CD4-positive, alpha-beta T cell treated with Interferon gamma for 1 hour (primary cell): Measurements from ENCODE around the gene EXTL1.

ENCODE experiments used
- DNase-seq: peaks from one replicate; pipeline ENCODE4 v3.0.0-alpha.2; 2020

EXTL1 gene

DNA sequence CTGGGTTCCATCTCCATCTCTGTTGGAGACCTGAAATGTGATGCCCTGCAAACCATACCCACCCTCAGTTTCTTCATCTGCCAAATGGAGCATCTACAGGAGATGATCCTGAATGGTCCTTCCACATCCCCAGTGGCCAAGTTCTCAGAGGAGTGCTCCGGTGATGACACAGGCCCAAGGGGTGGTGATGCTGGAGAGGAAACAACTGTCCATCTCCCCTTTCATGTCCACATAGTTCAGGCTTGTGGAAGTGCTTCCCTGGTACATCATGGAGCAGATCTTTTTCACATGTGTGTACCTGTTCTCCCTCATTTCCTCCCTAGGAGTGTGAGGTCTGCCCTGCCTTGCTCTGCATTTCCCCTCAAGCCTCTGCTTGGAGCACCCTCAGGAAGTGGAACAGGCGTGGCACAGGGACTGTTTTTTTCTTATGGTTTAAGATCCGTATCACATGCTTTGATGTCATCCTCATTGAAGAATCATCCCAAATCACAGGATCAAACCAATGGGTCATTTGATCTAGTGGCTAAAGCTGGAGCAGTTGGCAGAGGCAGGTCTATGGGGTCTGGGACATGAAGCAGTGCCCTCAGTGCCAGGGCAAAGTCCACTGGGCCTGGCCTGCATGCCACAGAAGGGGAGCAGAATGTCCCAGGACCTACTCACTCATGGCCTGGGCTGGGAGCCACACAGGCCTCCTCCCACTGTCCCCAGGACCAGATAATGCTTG is 54.0 kb downstream of the EXTL1 start:
- no peak for DNase-seq

DNA sequence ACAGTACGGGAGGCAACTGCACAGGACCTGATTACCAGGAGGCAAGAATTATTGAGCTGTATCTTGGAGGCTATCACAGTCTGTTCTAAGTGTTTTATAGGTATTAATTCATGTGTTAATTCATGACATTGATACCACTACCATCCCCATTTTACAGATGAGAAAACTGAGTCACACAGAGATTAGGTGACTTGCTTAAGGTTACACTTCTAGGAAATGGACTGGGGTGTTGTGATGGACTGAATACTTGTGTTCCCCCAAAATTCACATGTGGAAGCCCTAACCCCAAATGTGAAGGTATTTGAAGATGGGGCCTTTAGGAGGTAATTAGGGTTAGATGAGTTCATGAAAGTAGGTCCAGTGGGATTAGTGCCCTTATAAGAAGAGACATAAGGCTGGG is 55.9 kb downstream of the EXTL1 start:
- no peak for DNase-seq

DNA sequence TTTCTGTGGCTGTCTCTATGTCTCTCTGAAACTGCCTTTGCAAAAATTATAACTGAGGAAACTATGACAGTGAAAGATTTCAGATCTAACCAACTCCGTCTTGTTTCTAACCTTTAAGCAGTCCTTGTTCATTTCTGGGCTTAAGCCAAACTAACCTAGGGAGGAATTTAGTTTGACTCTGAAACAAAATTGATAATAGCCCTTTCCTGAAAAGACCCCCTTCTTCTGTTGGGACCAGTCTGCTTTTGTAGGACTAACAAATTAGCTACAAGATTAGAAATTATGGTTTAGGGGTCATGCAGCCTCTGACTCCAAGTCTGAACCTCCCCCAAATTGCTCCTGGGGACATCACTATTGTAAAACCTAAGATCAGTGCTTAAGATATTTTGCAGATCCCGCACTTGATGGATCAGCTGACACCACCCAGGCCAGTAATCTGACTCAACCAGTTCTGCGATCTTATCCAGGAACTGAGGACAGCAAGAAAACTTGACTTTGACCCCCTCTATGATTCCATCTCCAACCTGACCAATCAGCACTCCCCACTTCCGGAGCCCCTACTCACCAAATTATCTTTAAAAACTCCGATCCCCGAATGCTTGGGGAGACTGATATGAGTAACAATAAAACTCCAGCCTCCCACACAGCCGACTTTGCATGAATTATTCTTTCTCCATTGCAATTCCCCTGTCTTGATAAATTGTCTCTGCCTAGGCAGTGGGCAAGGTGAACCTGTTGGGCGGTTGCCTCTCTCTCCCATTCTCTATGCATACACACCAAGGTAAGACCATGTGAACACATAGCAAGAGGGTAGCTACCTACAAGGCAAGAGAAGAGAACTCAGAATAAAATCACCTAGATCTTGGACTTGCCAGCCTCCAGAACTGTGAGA is 57.0 kb downstream of the EXTL1 start:
- DNase-seq = no peak

GRCh38 chr1:26079178-26079563 is 57.6 kb downstream of the EXTL1 start:
- DNase-seq = no peak

DNA sequence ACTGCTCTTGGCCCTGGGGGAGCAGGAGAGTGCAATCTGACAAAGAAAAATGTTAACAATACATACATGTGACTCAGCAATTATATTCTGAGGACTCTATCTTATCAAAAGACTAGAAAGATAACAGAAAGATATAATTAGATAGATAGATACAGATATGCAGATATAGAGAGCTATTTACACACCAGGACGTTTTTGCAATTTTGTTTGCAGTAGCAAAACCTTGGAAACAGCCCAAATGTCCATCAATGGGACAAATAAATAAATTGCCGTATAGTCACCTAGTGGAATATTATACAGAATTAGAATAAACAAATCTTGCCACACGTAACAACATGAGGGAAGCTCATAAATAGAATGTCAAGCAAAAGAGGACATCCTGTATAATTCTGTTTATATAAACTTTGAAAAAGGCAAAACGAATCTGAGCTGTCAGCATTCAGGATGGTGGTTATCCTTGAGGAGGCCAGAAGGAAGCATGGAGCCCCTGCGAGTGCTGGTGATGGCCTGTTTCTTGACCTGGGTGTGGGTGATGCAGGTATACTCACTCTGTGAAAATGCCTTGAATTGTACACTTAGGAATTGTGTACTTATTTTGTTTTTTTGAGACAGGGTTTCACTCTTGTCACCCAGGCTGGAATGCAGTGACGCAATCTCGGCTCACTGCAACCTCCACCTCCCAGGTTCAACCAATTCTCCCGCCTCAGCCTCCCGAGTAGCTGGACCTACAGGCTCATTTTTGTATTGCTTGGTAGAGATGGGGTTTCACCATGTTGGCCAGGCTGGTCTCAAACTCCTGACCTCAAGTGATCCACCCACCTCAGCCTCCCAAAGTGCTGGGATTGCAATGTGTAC is 58.6 kb downstream of the EXTL1 start:
- DNase-seq = no peak

GRCh38 chr1:26081267-26082019 is 59.9 kb downstream of the EXTL1 start:
- DNase-seq = no peak

DNA sequence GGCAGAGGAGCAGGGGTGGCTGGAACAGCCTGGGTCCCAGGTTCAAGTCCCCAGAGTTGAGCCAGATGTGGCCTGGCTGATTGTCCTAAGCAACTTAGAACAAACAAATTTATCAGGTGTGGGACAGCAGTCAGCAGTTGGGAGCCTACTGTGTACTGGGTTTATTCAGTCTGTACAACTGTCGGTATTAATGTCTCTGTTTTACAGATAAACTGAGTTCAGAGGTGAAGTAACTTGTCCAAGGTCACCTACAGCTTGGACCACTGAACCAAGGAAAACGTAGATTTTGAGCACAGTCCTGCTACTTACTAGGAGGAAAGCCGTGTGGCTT is 60.4 kb downstream of the EXTL1 start:
- DNase-seq = no peak

DNA sequence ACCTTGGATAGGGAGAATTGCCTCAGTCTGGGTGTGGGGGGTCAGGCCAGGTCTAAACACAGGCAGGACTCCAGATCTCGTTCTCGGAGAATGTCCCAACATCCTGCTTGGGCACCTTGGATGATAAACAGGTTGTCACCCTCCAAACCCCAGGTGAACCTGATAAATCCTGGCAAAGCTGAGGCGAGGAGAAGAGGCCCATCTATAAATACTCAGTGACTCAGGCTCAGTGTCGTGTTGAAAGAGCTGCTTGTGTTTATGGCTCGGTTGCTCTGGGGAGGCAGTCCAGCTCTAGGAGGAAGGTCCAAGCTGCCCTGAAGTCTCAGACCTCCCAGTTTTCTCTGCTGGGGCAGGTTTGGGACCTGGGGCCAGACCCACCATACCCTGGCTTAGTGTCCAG is 61.6 kb downstream of the EXTL1 start:
- no peak for DNase-seq

GRCh38 chr1:26084091-26084561 is 62.6 kb downstream of the EXTL1 start:
- no peak for DNase-seq

DNA sequence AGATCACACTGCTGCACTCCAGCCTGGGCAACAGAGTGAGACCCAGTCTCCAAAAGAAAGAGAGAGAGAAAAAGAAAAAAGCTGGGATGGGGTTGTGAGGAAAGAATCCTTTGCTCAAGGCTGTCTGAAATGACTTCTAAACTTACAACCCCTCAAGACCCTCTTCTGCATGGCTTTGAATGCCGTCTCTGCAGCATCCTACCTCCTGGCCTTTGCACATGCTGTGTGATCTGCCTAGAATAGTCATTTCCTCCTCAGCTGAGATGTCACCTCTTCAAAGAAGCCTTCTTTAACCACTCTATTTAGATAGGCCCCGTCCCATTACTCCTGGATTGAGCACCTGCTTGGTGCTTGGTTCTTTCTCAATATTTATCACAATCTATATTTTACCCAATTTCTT is 63.3 kb downstream of the EXTL1 start:
- no peak for DNase-seq
